ENCODE results near the gene HSD17B1. TPM values are rescaled to one million over a fixed set of nuclear protein-coding genes. Genes with fewer than 3 reads are reported as not detected.

HSD17B1 gene
- total and polyA plus RNA-seq, 2 of the 13 experiments (the other 11 are each of a cell fraction or from before 2014, with no cell fraction given) = 0.54 to 0.93 TPM

DNA sequence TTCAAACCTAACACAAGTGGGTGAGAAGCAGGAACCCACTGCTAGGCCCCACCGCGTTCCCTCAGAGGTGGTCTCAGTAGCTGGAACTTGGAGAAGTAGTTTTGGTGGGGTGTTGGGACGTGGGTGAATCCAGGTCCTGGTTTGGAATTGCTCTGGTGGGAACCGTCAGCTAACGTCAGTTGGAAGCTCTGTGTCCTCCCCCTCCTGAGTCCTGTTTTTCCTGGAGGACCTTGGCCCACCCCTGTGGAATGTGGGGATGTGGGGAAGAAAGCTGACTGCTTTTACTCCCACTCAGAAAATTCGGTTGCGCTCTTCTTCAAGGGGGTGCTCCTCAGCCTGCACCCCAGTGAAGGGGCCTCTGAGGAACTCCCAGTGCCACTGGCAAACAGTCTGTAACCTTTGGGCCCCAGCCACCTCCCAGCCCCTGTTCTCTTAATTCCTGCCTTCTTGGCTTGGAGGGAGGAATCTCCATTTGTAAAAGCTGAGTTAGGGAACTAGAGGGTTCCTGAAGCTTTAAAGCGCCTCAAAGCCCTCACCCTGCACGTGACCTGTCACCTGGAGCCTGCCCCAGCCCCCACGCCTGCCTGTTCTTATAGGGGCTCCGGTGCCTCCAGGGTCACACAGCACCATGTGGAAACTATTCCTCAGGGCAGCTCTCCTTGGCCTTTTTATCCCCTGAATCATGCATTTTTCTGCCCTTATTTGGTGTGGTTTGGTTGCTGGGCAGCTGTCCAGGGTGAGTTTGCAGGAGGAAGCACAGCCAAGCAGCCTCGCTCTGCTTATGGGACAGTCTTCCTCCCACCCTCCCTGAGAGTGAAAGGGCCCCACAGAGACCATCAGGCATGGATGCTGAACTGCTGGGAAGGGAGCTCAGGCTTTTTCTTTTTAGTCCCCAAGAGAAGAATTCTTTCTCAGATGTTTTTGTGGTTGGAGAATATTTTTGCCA lies 32.9 kb upstream of the HSD17B1 start (continued):
- TF ChIP-seq, protein P1, sequence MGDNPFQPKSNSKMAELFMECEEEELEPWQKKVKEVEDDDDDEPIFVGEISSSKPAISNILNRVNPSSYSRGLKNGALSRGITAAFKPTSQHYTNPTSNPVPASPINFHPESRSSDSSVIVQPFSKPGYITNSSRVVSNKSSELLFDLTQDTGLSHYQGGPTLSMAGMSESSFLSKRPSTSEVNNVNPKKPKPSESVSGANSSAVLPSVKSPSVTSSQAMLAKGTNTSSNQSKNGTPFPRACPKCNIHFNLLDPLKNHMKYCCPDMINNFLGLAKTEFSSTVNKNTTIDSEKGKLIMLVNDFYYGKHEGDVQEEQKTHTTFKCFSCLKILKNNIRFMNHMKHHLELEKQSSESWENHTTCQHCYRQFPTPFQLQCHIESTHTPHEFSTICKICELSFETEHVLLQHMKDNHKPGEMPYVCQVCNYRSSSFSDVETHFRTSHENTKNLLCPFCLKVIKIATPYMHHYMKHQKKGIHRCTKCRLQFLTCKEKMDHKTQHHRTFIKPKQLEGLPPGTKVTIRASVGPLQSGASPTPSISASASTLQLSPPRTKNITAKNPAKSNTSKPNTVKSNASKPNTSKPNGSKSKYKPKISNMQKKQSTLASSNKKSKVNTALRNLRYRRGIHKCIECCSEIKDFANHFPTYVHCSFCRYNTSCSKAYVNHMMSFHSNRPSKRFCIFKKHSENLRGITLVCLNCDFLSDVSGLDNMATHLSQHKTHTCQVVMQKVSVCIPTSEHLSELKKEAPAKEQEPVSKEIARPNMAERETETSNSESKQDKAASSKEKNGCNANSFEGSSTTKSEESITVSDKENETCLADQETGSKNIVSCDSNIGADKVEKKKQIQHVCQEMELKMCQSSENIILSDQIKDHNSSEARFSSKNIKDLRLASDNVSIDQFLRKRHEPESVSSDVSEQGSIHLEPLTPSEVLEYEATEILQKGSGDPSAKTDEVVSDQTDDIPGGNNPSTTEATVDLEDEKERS (CRISPR knock-in tag; IDR thresholded peaks at IDR 0.05) = no peak
- TF ChIP-seq MXD4 (CRISPR knock-in tag; IDR thresholded peaks at IDR 0.05) (peak; percentile 32; the same call in 1 of the 2 replicates), ZNF343 (CRISPR knock-in tag; IDR thresholded peaks at IDR 0.05) (no peak), STAT5B (CRISPR knock-in tag; IDR thresholded peaks at IDR 0.05) (no peak), SMARCC2 (IDR thresholded peaks at IDR 0.05) (no peak), KMT2A (CRISPR knock-in tag; IDR thresholded peaks at IDR 0.05) (no peak), ZNF839 (CRISPR knock-in tag; IDR thresholded peaks at IDR 0.05; ENCODE audit: borderline replicate concordance) (no peak), ZMYM2 (CRISPR knock-in tag; IDR thresholded peaks at IDR 0.05) (no peak), MED8 (CRISPR knock-in tag; IDR thresholded peaks at IDR 0.05; ENCODE audit: insufficient replicate concordance) (no peak)
- TF ChIP-seq, protein P2, sequence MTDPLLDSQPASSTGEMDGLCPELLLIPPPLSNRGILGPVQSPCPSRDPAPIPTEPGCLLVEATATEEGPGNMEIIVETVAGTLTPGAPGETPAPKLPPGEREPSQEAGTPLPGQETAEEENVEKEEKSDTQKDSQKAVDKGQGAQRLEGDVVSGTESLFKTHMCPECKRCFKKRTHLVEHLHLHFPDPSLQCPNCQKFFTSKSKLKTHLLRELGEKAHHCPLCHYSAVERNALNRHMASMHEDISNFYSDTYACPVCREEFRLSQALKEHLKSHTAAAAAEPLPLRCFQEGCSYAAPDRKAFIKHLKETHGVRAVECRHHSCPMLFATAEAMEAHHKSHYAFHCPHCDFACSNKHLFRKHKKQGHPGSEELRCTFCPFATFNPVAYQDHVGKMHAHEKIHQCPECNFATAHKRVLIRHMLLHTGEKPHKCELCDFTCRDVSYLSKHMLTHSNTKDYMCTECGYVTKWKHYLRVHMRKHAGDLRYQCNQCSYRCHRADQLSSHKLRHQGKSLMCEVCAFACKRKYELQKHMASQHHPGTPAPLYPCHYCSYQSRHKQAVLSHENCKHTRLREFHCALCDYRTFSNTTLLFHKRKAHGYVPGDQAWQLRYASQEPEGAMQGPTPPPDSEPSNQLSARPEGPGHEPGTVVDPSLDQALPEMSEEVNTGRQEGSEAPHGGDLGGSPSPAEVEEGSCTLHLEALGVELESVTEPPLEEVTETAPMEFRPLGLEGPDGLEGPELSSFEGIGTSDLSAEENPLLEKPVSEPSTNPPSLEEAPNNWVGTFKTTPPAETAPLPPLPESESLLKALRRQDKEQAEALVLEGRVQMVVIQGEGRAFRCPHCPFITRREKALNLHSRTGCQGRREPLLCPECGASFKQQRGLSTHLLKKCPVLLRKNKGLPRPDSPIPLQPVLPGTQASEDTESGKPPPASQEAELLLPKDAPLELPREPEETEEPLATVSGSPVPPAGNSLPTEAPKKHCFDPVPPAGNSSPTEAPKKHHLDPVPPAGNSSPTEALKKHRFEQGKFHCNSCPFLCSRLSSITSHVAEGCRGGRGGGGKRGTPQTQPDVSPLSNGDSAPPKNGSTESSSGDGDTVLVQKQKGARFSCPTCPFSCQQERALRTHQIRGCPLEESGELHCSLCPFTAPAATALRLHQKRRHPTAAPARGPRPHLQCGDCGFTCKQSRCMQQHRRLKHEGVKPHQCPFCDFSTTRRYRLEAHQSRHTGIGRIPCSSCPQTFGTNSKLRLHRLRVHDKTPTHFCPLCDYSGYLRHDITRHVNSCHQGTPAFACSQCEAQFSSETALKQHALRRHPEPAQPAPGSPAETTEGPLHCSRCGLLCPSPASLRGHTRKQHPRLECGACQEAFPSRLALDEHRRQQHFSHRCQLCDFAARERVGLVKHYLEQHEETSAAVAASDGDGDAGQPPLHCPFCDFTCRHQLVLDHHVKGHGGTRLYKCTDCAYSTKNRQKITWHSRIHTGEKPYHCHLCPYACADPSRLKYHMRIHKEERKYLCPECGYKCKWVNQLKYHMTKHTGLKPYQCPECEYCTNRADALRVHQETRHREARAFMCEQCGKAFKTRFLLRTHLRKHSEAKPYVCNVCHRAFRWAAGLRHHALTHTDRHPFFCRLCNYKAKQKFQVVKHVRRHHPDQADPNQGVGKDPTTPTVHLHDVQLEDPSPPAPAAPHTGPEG (CRISPR knock-in tag; IDR thresholded peaks at IDR 0.05) = no peak
- TF ChIP-seq, protein P3, sequence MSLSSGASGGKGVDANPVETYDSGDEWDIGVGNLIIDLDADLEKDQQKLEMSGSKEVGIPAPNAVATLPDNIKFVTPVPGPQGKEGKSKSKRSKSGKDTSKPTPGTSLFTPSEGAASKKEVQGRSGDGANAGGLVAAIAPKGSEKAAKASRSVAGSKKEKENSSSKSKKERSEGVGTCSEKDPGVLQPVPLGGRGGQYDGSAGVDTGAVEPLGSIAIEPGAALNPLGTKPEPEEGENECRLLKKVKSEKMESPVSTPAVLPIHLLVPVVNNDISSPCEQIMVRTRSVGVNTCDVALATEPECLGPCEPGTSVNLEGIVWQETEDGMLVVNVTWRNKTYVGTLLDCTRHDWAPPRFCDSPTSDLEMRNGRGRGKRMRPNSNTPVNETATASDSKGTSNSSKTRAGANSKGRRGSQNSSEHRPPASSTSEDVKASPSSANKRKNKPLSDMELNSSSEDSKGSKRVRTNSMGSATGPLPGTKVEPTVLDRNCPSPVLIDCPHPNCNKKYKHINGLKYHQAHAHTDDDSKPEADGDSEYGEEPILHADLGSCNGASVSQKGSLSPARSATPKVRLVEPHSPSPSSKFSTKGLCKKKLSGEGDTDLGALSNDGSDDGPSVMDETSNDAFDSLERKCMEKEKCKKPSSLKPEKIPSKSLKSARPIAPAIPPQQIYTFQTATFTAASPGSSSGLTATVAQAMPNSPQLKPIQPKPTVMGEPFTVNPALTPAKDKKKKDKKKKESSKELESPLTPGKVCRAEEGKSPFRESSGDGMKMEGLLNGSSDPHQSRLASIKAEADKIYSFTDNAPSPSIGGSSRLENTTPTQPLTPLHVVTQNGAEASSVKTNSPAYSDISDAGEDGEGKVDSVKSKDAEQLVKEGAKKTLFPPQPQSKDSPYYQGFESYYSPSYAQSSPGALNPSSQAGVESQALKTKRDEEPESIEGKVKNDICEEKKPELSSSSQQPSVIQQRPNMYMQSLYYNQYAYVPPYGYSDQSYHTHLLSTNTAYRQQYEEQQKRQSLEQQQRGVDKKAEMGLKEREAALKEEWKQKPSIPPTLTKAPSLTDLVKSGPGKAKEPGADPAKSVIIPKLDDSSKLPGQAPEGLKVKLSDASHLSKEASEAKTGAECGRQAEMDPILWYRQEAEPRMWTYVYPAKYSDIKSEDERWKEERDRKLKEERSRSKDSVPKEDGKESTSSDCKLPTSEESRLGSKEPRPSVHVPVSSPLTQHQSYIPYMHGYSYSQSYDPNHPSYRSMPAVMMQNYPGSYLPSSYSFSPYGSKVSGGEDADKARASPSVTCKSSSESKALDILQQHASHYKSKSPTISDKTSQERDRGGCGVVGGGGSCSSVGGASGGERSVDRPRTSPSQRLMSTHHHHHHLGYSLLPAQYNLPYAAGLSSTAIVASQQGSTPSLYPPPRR (CRISPR knock-in tag; IDR thresholded peaks at IDR 0.05; ENCODE audit: borderline replicate concordance) = no peak
- TF ChIP-seq, protein P4, sequence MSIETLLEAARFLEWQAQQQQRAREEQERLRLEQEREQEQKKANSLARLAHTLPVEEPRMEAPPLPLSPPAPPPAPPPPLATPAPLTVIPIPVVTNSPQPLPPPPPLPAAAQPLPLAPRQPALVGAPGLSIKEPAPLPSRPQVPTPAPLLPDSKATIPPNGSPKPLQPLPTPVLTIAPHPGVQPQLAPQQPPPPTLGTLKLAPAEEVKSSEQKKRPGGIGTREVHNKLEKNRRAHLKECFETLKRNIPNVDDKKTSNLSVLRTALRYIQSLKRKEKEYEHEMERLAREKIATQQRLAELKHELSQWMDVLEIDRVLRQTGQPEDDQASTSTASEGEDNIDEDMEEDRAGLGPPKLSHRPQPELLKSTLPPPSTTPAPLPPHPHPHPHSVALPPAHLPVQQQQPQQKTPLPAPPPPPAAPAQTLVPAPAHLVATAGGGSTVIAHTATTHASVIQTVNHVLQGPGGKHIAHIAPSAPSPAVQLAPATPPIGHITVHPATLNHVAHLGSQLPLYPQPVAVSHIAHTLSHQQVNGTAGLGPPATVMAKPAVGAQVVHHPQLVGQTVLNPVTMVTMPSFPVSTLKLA (IDR thresholded peaks at IDR 0.05) = no peak
